Natural killer cell (primary cell): Measurements from ENCODE around the gene TRIM71. TPM values are rescaled to one million over a fixed set of nuclear protein-coding genes. Genes with fewer than 3 reads are reported as not detected.

ENCODE experiments used
- ATAC-seq, 3 donors: fragments of 150-1000 bp in 2 of 3; fragments of 200-7000 bp in 1 of 3; cut with Tn5 transposase; 1 replicate in 1 of 3; 2 replicates in 2 of 3; pipeline ENCODE4 v1.10.0; 2021; ENCODE audit warnings: mild to moderate bottlenecking in 2 of 3, moderate library complexity in 2 of 3
- DNase-seq, 2 donors: peaks; one replicate each; pipeline versions ENCODE4 v3.0.0 to v3.0.0-alpha.2; 2013 to 2021; ENCODE audit warnings: mixed read lengths in 1 of 2
- H3K27ac ChIP-seq: one replicate; pipeline ENCODE4 v1.5.1; 2013; ENCODE audit warnings: mild to moderate bottlenecking, low read length
- H3K27me3 ChIP-seq: one replicate; pipeline ENCODE4 v1.6.1; 2013; ENCODE audit warnings: low read length; ENCODE audit not compliant: control insufficient read depth, insufficient read depth
- H3K36me3 ChIP-seq: one replicate; pipeline ENCODE4 v1.6.1; 2013; ENCODE audit warnings: low read length; ENCODE audit not compliant: control insufficient read depth, insufficient read depth
- H3K4me1 ChIP-seq: one replicate; pipeline ENCODE4 v1.6.1; 2013; ENCODE audit warnings: low read length; ENCODE audit not compliant: control insufficient read depth, insufficient read depth
- H3K4me3 ChIP-seq: one replicate; pipeline ENCODE4 v1.5.1; 2013; ENCODE audit warnings: low read length
- H3K9me3 ChIP-seq: one replicate; pipeline ENCODE4 v1.6.1; 2013; ENCODE audit warnings: low read length; ENCODE audit not compliant: control insufficient read depth, insufficient read depth
- H3K27ac Mint-ChIP-seq, 2 donors: one replicate each; pipeline ENCODE4 v1.8.0; 2022; ENCODE audit warnings: mild to moderate bottlenecking in 2 of 2, mixed read lengths in 2 of 2, moderate library complexity in 1 of 2
- H3K27me3 Mint-ChIP-seq, 2 donors: one replicate each; pipeline ENCODE4 v1.8.0; 2022; ENCODE audit warnings: low read depth in 2 of 2, mixed read lengths in 2 of 2
- H3K36me3 Mint-ChIP-seq: one replicate; pipeline ENCODE4 v1.8.0; 2022; ENCODE audit warnings: mixed read lengths
- H3K4me1 Mint-ChIP-seq, 2 donors: one replicate each; pipeline ENCODE4 v1.8.0; 2022; ENCODE audit warnings: mixed read lengths in 2 of 2
- H3K4me3 Mint-ChIP-seq: one replicate; pipeline ENCODE4 v1.8.0; 2022; ENCODE audit warnings: mild to moderate bottlenecking, moderate library complexity, mixed read lengths
- H3K9me3 Mint-ChIP-seq, 2 donors: one replicate each; pipeline ENCODE4 v1.8.0; 2022; ENCODE audit warnings: mixed read lengths in 2 of 2
- CTCF ChIP-seq: fragments of 200-600 bp; IDR thresholded peaks from one replicate; pipeline ENCODE4 v1.8.0; 2022; ENCODE audit warnings: antibody characterized with exemption
- WGBS: methylation state at CpG from one replicate; pipeline ENCODE4 v1.1.7; 2013; ENCODE audit warnings: missing lambda C conversion rate; ENCODE audit not compliant: insufficient coverage; 5-methylcytosine and 5-hydroxymethylcytosine counted together
- intact Hi-C: fragments of 100-400 bp; cut with micrococcal nuclease; formaldehyde crosslinking; loops from one replicate; pipeline ENCODE4 v1.14.2; 2022
- total RNA-seq, 4 donors: library from RNA; stranded (reverse); fragments of 120-200 nt in 1 of 4; gene quantifications; one replicate each; pipeline versions ENCODE4 v1.2.3 to v1.2.4, GENCODE V29; 2013 to 2022

The TRIM71 gene
- total RNA-seq, 3 donors from 2014 or later (not counting 1 experiment from before 2014, with no cell fraction given) = 0.05 TPM; not detected in 2

- no peak for TF ChIP-seq CTCF
- Histone ChIP-seq H3K27me3 (no peaks in the 10 kb centered on the region), H3K36me3 (no peaks in the 10 kb centered on the region), H3K27ac (no peak overlapping the region), H3K4me3 (no peak overlapping the region), H3K9me3 (no peaks in the 10 kb centered on the region), H3K4me1 (peaks cover 4% of the 10 kb centered on the region)
- DNase-seq (no peak), ATAC-seq (no peak)
- Mint-ChIP-seq H3K4me3 (no peak overlapping the region), H3K9me3 (no peaks in the 10 kb centered on the region), H3K27me3 (no peaks in the 10 kb centered on the region), H3K36me3 (no peaks in the 10 kb centered on the region), H3K4me1 (peaks cover 0 to 2% of the 10 kb centered on the region in 2 donors), H3K27ac (no peak overlapping the region)
- intact Hi-C loops = no loop called here
- 96% methylated on average over 2 of the region's 2 CpGs for WGBS
These were observed 59.8 kb downstream of the TRIM71 start for GRCh38 chr3:32877598-32877997.

GRCh38 chr3:32880225-32880624 lies 62.4 kb downstream of the TRIM71 start:
- H3K27me3 ChIP-seq = no peaks in the 10 kb centered on the region

GRCh38 chr3:32881624-32882023 lies 63.8 kb downstream of the TRIM71 start:
- intact Hi-C loops = no loop called here
- no peak overlapping the region for H3K4me3 ChIP-seq
- Mint-ChIP-seq H3K4me3 (no peak overlapping the region), H3K27ac (no peak overlapping the region), H3K36me3 (no peaks in the 10 kb centered on the region), H3K9me3 (no peaks in the 10 kb centered on the region), H3K27me3 (no peaks in the 10 kb centered on the region), H3K4me1 (peaks cover 0 to 8% of the 10 kb centered on the region in 2 donors)
- no peaks in the 10 kb centered on the region for H3K4me1 ChIP-seq
- no peaks in the 10 kb centered on the region for H3K27me3 ChIP-seq
- H3K27ac ChIP-seq = no peak overlapping the region
- no peak for ATAC-seq
- H3K36me3 ChIP-seq = no peaks in the 10 kb centered on the region
- WGBS = 95% methylated on average over 2 of the region's 2 CpGs
- H3K9me3 ChIP-seq = no peaks in the 10 kb centered on the region
- no peak for TF ChIP-seq CTCF
- DNase-seq = no peak

More at GRCh38 chr3:32880225-32880624, 62.4 kb downstream of the TRIM71 start:
- H3K4me1 Mint-ChIP-seq = peaks cover 0 to 8% of the 10 kb centered on the region in 2 donors
- H3K27ac Mint-ChIP-seq = no peak overlapping the region
- no peak overlapping the region for H3K4me3 ChIP-seq
- no peaks in the 10 kb centered on the region for H3K27me3 Mint-ChIP-seq
- no peaks in the 10 kb centered on the region for H3K36me3 ChIP-seq
- TF ChIP-seq CTCF = no peak
- no peaks in the 10 kb centered on the region for H3K9me3 Mint-ChIP-seq
- intact Hi-C loops = no loop called here
- no peak overlapping the region for H3K4me3 Mint-ChIP-seq
- H3K4me1 ChIP-seq = no peaks in the 10 kb centered on the region
- 38% methylated on average over 1 of the region's 1 CpG for WGBS
- no peaks in the 10 kb centered on the region for H3K9me3 ChIP-seq
- DNase-seq = no peak
- no peak for ATAC-seq
- no peak overlapping the region for H3K27ac ChIP-seq
- H3K36me3 Mint-ChIP-seq = no peaks in the 10 kb centered on the region

- Mint-ChIP-seq H3K4me3 (no peak overlapping the region), H3K27ac (no peak overlapping the region), H3K4me1 (peaks cover 0 to 8% of the 10 kb centered on the region in 2 donors), H3K36me3 (no peaks in the 10 kb centered on the region), H3K9me3 (no peaks in the 10 kb centered on the region), H3K27me3 (no peaks in the 10 kb centered on the region)
- Histone ChIP-seq H3K27ac (no peak overlapping the region), H3K9me3 (no peaks in the 10 kb centered on the region), H3K36me3 (no peaks in the 10 kb centered on the region), H3K4me1 (no peaks in the 10 kb centered on the region), H3K4me3 (no peak overlapping the region), H3K27me3 (no peaks in the 10 kb centered on the region)
- intact Hi-C loops = no loop called here
- ATAC-seq (no peak), DNase-seq (no peak)
- WGBS = 73% methylated on average over 1 of the region's 1 CpG
- TF ChIP-seq CTCF = no peak
These were observed 64.4 kb downstream of the TRIM71 start for GRCh38 chr3:32882189-32882588.
